A549 (cell line): Measurements from ENCODE around the gene TUBA1B. TPM values are rescaled to one million over a fixed set of nuclear protein-coding genes. Genes with fewer than 3 reads are reported as not detected.
"Not testable (repeated sequence)": the region's sequence is repeated elsewhere in the genome, so short reads cannot be mapped to it uniquely, and the experiment has no call there.

Experiments
- ATAC-seq, 2 experiments: fragments of 200-7000 bp in 1 of 2; fragments of >200 bp in 1 of 2; cut with Nextera tagmentation in 1 of 2; cut with Tn5 transposase in 1 of 2; 3 replicates each; pipeline versions ENCODE4 v1.8.0 to v1.9.1; 2018 to 2020; ENCODE audit warnings: mild to moderate bottlenecking in 1 of 2, moderate library complexity in 1 of 2
- CTCF ChIA-PET: fragments of 300-600 bp; sonication (Branson Sonifier 250); formaldehyde crosslinking; extraction: SDS; loops from one replicate; lab custom pipeline; 2021; ENCODE audit warnings: antibody characterized with exemption, inconsistent platforms; lab: Yijun Ruan, JAX
- POLR2A ChIA-PET: fragments of 350-600 bp; formaldehyde crosslinking; extraction: SDS; loops from one replicate; lab custom pipeline; 2021; ENCODE audit warnings: antibody characterized with exemption, inconsistent platforms; lab: Yijun Ruan, JAX
- DNase-seq, 2 experiments: peaks; one replicate each; pipeline versions ENCODE4 v3.0.0 to v3.0.0-alpha.2; 2011 to 2016; ENCODE audit warnings: low read depth in 1 of 2, low spot score in 1 of 2
- FAIRE-seq: peaks from 2 replicates; lab custom pipeline; 2011; peaks lifted over from hg19 to GRCh38; lab: Jason Lieb, UNC
- H3K27ac ChIP-seq, 2 experiments: fragments of >200 bp; sonication (Bioruptor Twin); formaldehyde crosslinking; 3 replicates each; pipeline ENCODE4 v1.5.1; 2016 to 2017
- H3K4me1 ChIP-seq: fragments of >200 bp; sonication (Bioruptor Twin); formaldehyde crosslinking; 3 replicates; pipeline ENCODE4 v1.6.1; 2016
- H3K4me2 ChIP-seq: fragments of >200 bp; sonication (Bioruptor Twin); formaldehyde crosslinking; 3 replicates; pipeline ENCODE4 v1.6.1; 2016
- H3K4me3 ChIP-seq: fragments of >200 bp; sonication (Bioruptor Twin); formaldehyde crosslinking; 3 replicates; pipeline ENCODE4 v1.5.1; 2016
- H3K9me3 ChIP-seq: fragments of >200 bp; sonication (Bioruptor Twin); formaldehyde crosslinking; 3 replicates; pipeline ENCODE4 v1.6.1; 2016
- ATOH8 ChIP-seq: fragments of 250-450 bp; sonication (Bioruptor Pico); IDR thresholded peaks from 2 replicates; pipeline ENCODE4 v1.5.0; 2020; ENCODE audit warnings: low read depth, mild to moderate bottlenecking, moderate library complexity
- CBX8 ChIP-seq: fragments of 200-600 bp; sonication (generic); IDR thresholded peaks from 2 replicates; pipeline ENCODE4 v1.6.1; 2016
- CEBPB ChIP-seq, 2 experiments: fragments of >200 bp in 1 of 2; sonication (Bioruptor Twin) in 1 of 2; formaldehyde crosslinking in 1 of 2; IDR thresholded peaks; 2 replicates each; pipeline ENCODE4 v1.6.1; 2012 to 2016
- CHD4 ChIP-seq: fragments of 200-600 bp; sonication (generic); IDR thresholded peaks from 2 replicates; pipeline ENCODE4 v1.6.1; 2016; ENCODE audit warnings: antibody characterized with exemption, mild to moderate bottlenecking, borderline replicate concordance
- EHF ChIP-seq: fragments of 250-450 bp; sonication (Bioruptor Pico); IDR thresholded peaks from 2 replicates; pipeline ENCODE4 v1.5.0; 2020; ENCODE audit warnings: mild to moderate bottlenecking
- EP300 ChIP-seq, 2 experiments: fragments of >200 bp; sonication (Bioruptor Twin); formaldehyde crosslinking; IDR thresholded peaks; 2 replicates in 1 of 2; 3 replicates in 1 of 2; pipeline ENCODE4 v1.6.1; 2016 to 2017
- ESRRA ChIP-seq: fragments of 150-350 bp; IDR thresholded peaks from 2 replicates; pipeline ENCODE4 v1.6.1; 2014; ENCODE audit warnings: mild to moderate bottlenecking, low read length, borderline replicate concordance
- FOSB ChIP-seq: fragments of 250-450 bp; sonication (Bioruptor Pico); IDR thresholded peaks from 2 replicates; pipeline ENCODE4 v1.5.0; 2020; ENCODE audit warnings: mild to moderate bottlenecking, moderate library complexity
- GATA3 ChIP-seq: IDR thresholded peaks from 2 replicates; pipeline ENCODE4 v1.6.1; 2012; ENCODE audit warnings: borderline replicate concordance
- HDAC2 ChIP-seq: fragments of 200-600 bp; sonication (generic); IDR thresholded peaks from 2 replicates; pipeline ENCODE4 v1.6.1; 2016
- HES2 ChIP-seq: fragments of >200 bp; sonication (Bioruptor Twin); formaldehyde crosslinking; IDR thresholded peaks from 2 replicates; pipeline ENCODE4 v1.6.1; 2016
- HEYL ChIP-seq: fragments of 250-450 bp; sonication (Bioruptor Pico); IDR thresholded peaks from 2 replicates; pipeline ENCODE4 v1.8.0; 2021; ENCODE audit warnings: mild to moderate bottlenecking, moderate library complexity
- HOXA7 ChIP-seq: fragments of 250-450 bp; sonication (Bioruptor Pico); IDR thresholded peaks from 2 replicates; pipeline ENCODE4 v1.5.0; 2020; ENCODE audit warnings: mild to moderate bottlenecking, moderate library complexity
- HOXB13 ChIP-seq: fragments of 250-450 bp; sonication (Bioruptor Pico); IDR thresholded peaks from 2 replicates; pipeline ENCODE4 v1.5.0; 2020; ENCODE audit warnings: low read depth, mild to moderate bottlenecking, moderate library complexity
- JUNB ChIP-seq: fragments of >200 bp; sonication (Bioruptor Twin); formaldehyde crosslinking; IDR thresholded peaks from 2 replicates; pipeline ENCODE4 v1.6.1; 2016
- KDM5A ChIP-seq: fragments of 200-600 bp; sonication (generic); IDR thresholded peaks from 2 replicates; pipeline ENCODE4 v1.6.1; 2016; ENCODE audit warnings: antibody characterized with exemption, mild to moderate bottlenecking
- MAX ChIP-seq: IDR thresholded peaks from 2 replicates; pipeline ENCODE4 v1.6.1; 2012
- MYC ChIP-seq: IDR thresholded peaks from 2 replicates; pipeline ENCODE4 v1.6.1; 2012; ENCODE audit warnings: mild to moderate bottlenecking, inconsistent platforms, low read length, improper control_type of control experiment, borderline replicate concordance
- NFE2L2 ChIP-seq: fragments of 150-350 bp; conservative IDR thresholded peaks from 2 replicates; pipeline ENCODE4 v1.6.1; 2014; ENCODE audit warnings: low read length
- POLR2A ChIP-seq: IDR thresholded peaks from 2 replicates; pipeline ENCODE4 v1.6.1; 2012; ENCODE audit warnings: mild to moderate bottlenecking, low read length
- RAD21 ChIP-seq, 2 experiments: fragments of >200 bp in 1 of 2; sonication (Bioruptor Twin) in 1 of 2; formaldehyde crosslinking in 1 of 2; IDR thresholded peaks in 1 of 2; conservative IDR thresholded peaks in 1 of 2; 2 replicates in 1 of 2; 3 replicates in 1 of 2; pipeline ENCODE4 v1.6.1; 2012 to 2018; ENCODE audit warnings: inconsistent platforms in 1 of 2
- RARB ChIP-seq: fragments of 250-450 bp; sonication (Bioruptor Pico); IDR thresholded peaks from 2 replicates; pipeline ENCODE4 v1.8.0; 2021; ENCODE audit warnings: mild to moderate bottlenecking, moderate library complexity
- RNF2 ChIP-seq: fragments of 200-600 bp; sonication (generic); IDR thresholded peaks from 2 replicates; pipeline ENCODE4 v1.6.1; 2016; ENCODE audit warnings: low read depth, mild to moderate bottlenecking, antibody characterized with exemption, moderate library complexity, borderline replicate concordance
- SREBF2 ChIP-seq: fragments of 450-650 bp; IDR thresholded peaks from 2 replicates; pipeline ENCODE4 v1.6.1; 2014; ENCODE audit warnings: mild to moderate bottlenecking, moderate library complexity
- TFCP2L1 ChIP-seq: fragments of 250-450 bp; sonication (Bioruptor Pico); IDR thresholded peaks from 2 replicates; pipeline ENCODE4 v1.5.0; 2021; ENCODE audit warnings: mild to moderate bottlenecking
- USF2 ChIP-seq: fragments of 450-650 bp; IDR thresholded peaks from 2 replicates; pipeline ENCODE4 v1.6.1; 2014; ENCODE audit warnings: antibody characterized with exemption
- ZC3H11A ChIP-seq: fragments of 450-650 bp; IDR thresholded peaks from 2 replicates; pipeline ENCODE4 v1.6.1; 2014; ENCODE audit warnings: antibody characterized with exemption, mild to moderate bottlenecking
- WGBS: methylation state at CpG from one replicate; pipeline ENCODE4 v1.1.6; 2017; ENCODE audit errors: missing lambda C conversion rate; 5-methylcytosine and 5-hydroxymethylcytosine counted together
- polyA plus RNA-seq, 4 experiments: library from polyadenylated mRNA; depleted of rRNA in 3 of 4; stranded (reverse); fragments of >200 nt; fragmentation: RNase III in 1 of 4; extraction: RNeasy Plus Mini Kit Qiagen cat#74134 plus additional on column Dnase treatment in 1 of 4; gene quantifications; 2 replicates in 3 of 4; 3 replicates in 1 of 4; pipeline ENCODE4 v1.2.3, GENCODE V29; 2011 to 2017
- TF ChIP-seq, protein P1 (sequence below): fragments of >200 bp; sonication (Bioruptor Twin); formaldehyde crosslinking; IDR thresholded peaks from 3 replicates; pipeline ENCODE4 v1.6.1; 2016

The TUBA1B gene
- polyA plus RNA-seq, 2 of the 4 experiments (the other 2 are of a cell fraction), result 2,590 to 2,708 TPM

GRCh38 chr12:49174218-49174617 is 43.0 kb upstream of the TUBA1B start:
- ATAC-seq, result no peak
- ChIA-PET POLR2A (interaction anchor here (0.8 to 1.3 kb wide), 2 partner anchors 14 to 43 kb away, joined by 4 to 8 read pairs; partner anchors contain the start of genes TUBA1A and TUBA1B), CTCF (interaction anchor here (0.6 kb wide), 2 partner anchors 27 to 407 kb away, joined by 3 to 4 read pairs; no protein-coding TSS in a partner anchor)

GRCh38 chr12:49170924-49171323 is 39.7 kb upstream of the TUBA1B start:
- DNase-seq (no peak), ATAC-seq (no peak), FAIRE-seq (no peak)
- H3K27ac ChIP-seq, result no peak overlapping the region
- no peaks in the 10 kb centered on the region for H3K9me3 ChIP-seq
- H3K4me1 ChIP-seq, result no peaks in the 10 kb centered on the region
- ChIA-PET POLR2A (no interaction called here), CTCF (interaction anchor here (0.6 to 1.3 kb wide), 3 partner anchors 41 to 360 kb away, joined by 3 to 5 read pairs (median 3); no protein-coding TSS in a partner anchor)
- H3K4me3 ChIP-seq, result no peak overlapping the region
- H3K4me2 ChIP-seq, result no peak overlapping the region
- no peak for TF ChIP-seq CEBPB (IDR thresholded peaks at IDR 0.05)
- TF ChIP-seq KDM5A, result no peak
- no peak for TF ChIP-seq HEYL (CRISPR knock-in tag)
- TF ChIP-seq, protein P1, sequence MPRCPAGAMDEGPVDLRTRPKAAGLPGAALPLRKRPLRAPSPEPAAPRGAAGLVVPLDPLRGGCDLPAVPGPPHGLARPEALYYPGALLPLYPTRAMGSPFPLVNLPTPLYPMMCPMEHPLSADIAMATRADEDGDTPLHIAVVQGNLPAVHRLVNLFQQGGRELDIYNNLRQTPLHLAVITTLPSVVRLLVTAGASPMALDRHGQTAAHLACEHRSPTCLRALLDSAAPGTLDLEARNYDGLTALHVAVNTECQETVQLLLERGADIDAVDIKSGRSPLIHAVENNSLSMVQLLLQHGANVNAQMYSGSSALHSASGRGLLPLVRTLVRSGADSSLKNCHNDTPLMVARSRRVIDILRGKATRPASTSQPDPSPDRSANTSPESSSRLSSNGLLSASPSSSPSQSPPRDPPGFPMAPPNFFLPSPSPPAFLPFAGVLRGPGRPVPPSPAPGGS, result no peak
- no peak for TF ChIP-seq POLR2A
- TF ChIP-seq HOXA7 (CRISPR knock-in tag), result no peak
- TF ChIP-seq EHF (CRISPR knock-in tag), result no peak
- no peak for TF ChIP-seq FOSB
- no peak for TF ChIP-seq ATOH8 (CRISPR knock-in tag)
- TF ChIP-seq USF2, result no peak
- no peak for TF ChIP-seq ESRRA
- no peak for TF ChIP-seq CHD4
- no peak for TF ChIP-seq ZC3H11A
- TF ChIP-seq MAX, result no peak

More at GRCh38 chr12:49174218-49174617, 43.0 kb upstream of the TUBA1B start:
- no peak for FAIRE-seq
- Histone ChIP-seq H3K27ac (no peak overlapping the region), H3K4me3 (no peak overlapping the region), H3K4me1 (no peaks in the 10 kb centered on the region), H3K9me3 (peaks cover 9% of the 10 kb centered on the region; the same call in 1 of the 3 replicates), H3K4me2 (no peak overlapping the region)
- 80% methylated on average over 5 of the region's 5 CpGs for WGBS
- TF ChIP-seq HOXB13 (no peak), TFCP2L1 (CRISPR knock-in tag) (no peak), CHD4 (no peak), ZC3H11A (no peak), EP300 (IDR thresholded peaks at IDR 0.05) (no peak), MYC (no peak), GATA3 (no peak), SREBF2 (no peak)
- no peak for DNase-seq

DNA sequence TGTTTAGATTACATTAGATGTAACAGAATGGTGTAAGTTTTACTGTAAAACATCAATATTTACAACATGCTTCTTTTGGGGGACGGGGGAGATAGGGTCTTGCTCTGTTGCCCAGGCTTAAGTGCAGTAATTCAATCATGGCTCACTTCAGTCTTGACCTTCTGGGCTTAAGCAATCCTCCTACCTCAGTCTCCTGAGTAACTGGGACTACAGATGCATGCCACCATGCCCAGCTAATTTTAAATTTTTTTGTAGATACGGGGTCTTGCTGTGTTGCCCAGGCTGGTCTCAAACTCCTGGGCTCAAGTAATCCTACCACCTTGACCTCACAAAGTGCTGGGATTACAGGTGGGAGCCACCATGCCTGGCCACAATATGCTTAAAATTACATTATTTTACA is 33.9 kb upstream of the TUBA1B start:
- ChIA-PET CTCF (interaction anchor here (1.7 kb wide), 1 partner anchor 77 kb away, joined by 7 read pairs; no protein-coding TSS in a partner anchor), POLR2A (interaction anchor here (2.3 kb wide), 1 partner anchor 34 kb away, joined by 6 read pairs; the partner anchor contains the start of gene TUBA1B)
- H3K4me1 ChIP-seq, result no peaks in the 10 kb centered on the region
- FAIRE-seq, result no peak
- WGBS, result 84% methylated on average over 2 of the region's 2 CpGs
- no peak for DNase-seq
- no peak overlapping the region for H3K4me3 ChIP-seq
- no peaks in the 10 kb centered on the region for H3K9me3 ChIP-seq
- no peak for ATAC-seq
- TF ChIP-seq RNF2 (no peak), NFE2L2 (no peak), JUNB (no peak), CBX8 (no peak), CHD4 (no peak), HES2 (no peak), KDM5A (no peak), USF2 (no peak), TFCP2L1 (CRISPR knock-in tag) (no peak), SREBF2 (no peak), RARB (CRISPR knock-in tag) (no peak), HDAC2 (no peak), RAD21 (conservative IDR thresholded peaks at IDR 0.05 in 1 of 2, IDR thresholded peaks at IDR 0.05 in 1 of 2) (no peak)
- TF ChIP-seq, all 56 proteins: peak for 0
- Histone ChIP-seq H3K27ac (no peak overlapping the region), H3K4me2 (no peak overlapping the region)

- POLR2A ChIA-PET, result interaction anchor here (2.1 kb wide), 1 partner anchor 31 kb away, joined by 11 read pairs; no protein-coding TSS in a partner anchor
- 86% methylated on average over 4 of the region's 4 CpGs for WGBS
- H3K4me2 ChIP-seq, result not testable (repeated sequence)
These were observed 30.7 kb upstream of the TUBA1B start for GRCh38 chr12:49161901-49162300.

More at GRCh38 chr12:49161901-49162300, 30.7 kb upstream of the TUBA1B start:
- H3K9me3 ChIP-seq, DNase-seq, H3K4me1 ChIP-seq, H3K27ac ChIP-seq, FAIRE-seq, H3K4me3 ChIP-seq, ATAC-seq: not testable (repeated sequence)
- CTCF ChIA-PET, result interaction anchor here (0.6 to 1.9 kb wide), 2 partner anchors 12 to 395 kb away, joined by 4 to 7 read pairs; no protein-coding TSS in a partner anchor
